Vagina (tissue), 2 donors: ENCODE measurements around the gene PRDM16.

Experiments used
- POLR2A ChIP-seq, 2 donors: fragments of 450-650 bp; IDR thresholded peaks; one replicate each; pipeline ENCODE4 v1.6.1; 2017; ENCODE audit warnings: antibody characterized with exemption in 2 of 2, mild to moderate bottlenecking in 2 of 2, moderate library complexity in 2 of 2
- TF ChIP-seq, protein P1 (sequence below), 3 experiments: fragments of 450-650 bp in 2 of 3; fragments of 200-600 bp in 1 of 3; sonication (generic) in 1 of 3; IDR thresholded peaks; one replicate each; pipeline ENCODE4 v1.5.1; 2017 to 2019; ENCODE audit warnings: antibody characterized with exemption in 3 of 3, mild to moderate bottlenecking in 2 of 3, moderate library complexity in 2 of 3

DNA sequence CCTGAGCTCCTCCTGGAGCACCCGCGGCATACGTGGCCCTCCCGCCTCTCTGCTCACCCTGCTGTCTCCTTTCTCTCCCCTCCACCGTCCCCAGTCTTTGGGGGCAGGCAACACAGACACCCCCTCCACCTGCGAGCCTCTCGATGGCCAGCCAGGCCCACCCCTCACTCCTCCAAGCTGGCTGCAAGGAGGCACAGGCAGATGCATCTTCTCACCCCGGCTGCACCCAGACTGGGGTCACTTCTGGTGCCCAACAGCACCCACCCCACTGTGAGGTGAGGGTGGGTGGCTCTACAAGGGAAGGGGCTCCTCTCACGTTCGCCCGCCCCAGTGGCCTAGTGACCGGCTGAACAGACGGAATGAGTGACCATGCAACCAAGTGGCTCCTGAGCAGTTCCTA, 277.5 kb downstream of the PRDM16 start:
- TF ChIP-seq, protein P1, sequence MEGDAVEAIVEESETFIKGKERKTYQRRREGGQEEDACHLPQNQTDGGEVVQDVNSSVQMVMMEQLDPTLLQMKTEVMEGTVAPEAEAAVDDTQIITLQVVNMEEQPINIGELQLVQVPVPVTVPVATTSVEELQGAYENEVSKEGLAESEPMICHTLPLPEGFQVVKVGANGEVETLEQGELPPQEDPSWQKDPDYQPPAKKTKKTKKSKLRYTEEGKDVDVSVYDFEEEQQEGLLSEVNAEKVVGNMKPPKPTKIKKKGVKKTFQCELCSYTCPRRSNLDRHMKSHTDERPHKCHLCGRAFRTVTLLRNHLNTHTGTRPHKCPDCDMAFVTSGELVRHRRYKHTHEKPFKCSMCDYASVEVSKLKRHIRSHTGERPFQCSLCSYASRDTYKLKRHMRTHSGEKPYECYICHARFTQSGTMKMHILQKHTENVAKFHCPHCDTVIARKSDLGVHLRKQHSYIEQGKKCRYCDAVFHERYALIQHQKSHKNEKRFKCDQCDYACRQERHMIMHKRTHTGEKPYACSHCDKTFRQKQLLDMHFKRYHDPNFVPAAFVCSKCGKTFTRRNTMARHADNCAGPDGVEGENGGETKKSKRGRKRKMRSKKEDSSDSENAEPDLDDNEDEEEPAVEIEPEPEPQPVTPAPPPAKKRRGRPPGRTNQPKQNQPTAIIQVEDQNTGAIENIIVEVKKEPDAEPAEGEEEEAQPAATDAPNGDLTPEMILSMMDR (IDR thresholded peaks at IDR 0.05), result no peak
- no peak for TF ChIP-seq POLR2A (IDR thresholded peaks at IDR 0.05)
